ENCODE results near the gene MVB12B.

MVB12B gene

DNA sequence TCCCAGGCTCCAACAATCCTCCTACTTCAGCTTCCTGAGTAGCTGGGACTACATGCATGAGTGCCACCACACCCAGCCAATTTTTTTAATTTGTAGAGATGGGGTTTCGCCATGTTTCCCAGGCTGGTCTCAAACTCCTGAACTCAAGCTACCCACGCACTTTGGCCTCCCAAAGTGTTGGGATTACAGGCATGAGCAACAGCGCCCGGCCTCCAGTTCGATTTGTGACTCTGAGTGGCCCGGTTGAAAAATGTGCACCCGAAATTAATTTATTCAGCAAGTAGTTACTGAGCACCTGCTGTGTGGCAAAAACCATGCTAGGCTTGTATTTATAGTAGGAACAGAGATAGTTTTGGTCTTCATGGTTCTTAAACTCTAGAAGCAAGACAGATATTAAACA lies 58.3 kb downstream of the MVB12B start:
- TF ChIP-seq POLR2A (IDR thresholded peaks at IDR 0.05; ENCODE audit: low read length) = no peak
- no peak for TF ChIP-seq GATA1 (IDR thresholded peaks at IDR 0.05; ENCODE audit: low read depth, low read length)
- DNase-seq = no peak

- peak in 1 of 2 experiments; percentile 4 for DNase-seq
- TF ChIP-seq POLR2A (IDR thresholded peaks at IDR 0.05; ENCODE audit: low read length) = no peak
- no peak for TF ChIP-seq GATA1 (IDR thresholded peaks at IDR 0.05; ENCODE audit: low read depth, low read length)
Observed at GRCh38 chr9:126386088-126386487, 59.5 kb downstream of the MVB12B start.

DNA sequence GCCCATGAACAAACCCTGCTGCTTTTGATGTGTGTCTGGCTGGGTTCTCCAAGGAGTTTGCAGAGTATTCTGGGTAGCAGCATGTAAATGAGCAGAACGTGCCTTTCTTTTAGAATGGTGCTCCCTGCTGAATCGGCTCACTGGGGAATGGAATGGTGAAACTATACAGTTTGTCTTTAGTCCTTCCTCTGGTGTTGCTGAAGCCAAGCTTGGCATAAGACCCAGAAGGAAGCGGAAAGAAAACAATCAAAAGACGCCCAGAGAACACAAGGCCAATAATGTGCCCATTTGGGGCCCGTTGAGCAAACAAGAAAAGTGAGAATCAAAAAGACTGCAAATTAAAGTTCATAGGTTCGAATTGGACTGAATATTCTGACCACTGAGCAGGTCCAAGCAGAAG lies 60.1 kb downstream of the MVB12B start:
- TF ChIP-seq GATA1 (IDR thresholded peaks at IDR 0.05; ENCODE audit: low read depth, low read length) (no peak), POLR2A (IDR thresholded peaks at IDR 0.05; ENCODE audit: low read length) (no peak)
- no peak for DNase-seq

DNA sequence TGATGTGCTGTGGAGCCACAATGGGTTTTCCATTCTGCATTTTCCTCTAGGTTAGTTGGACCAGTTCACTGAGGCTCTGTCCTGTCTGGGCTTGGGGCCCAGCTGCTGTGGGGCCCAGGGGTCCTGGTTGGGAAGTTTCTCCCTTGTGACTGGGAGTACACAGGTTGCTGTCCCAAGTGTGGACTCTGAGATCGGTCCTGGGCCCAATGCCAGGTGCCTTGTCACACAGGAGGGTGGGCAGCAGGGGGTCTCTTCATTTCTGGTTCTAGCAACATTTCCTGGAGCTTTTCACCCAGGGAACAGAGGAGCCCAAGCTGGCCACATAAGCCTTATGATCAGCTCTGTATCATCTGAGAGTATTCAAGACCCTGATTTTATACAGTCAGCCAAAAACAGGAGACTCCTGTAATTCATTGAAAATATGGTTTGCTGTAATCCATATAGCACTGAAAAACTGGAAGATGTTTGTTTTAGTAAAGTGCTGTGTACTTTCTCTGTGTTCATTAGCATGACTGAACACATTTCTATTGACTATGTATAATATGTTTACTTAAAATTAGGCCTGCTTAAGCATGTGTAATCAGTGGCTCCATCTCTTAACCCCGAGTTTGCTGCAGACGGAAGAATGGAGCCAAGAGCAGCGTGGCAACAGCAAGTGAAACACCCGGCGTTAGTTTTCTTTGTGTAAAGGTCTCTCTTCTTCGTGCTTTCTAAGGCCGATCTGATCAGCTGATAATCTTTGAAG lies 62.5 kb downstream of the MVB12B start:
- no peak for DNase-seq
- no peak for TF ChIP-seq POLR2A (IDR thresholded peaks at IDR 0.05; ENCODE audit: low read length)
- no peak for TF ChIP-seq GATA1 (IDR thresholded peaks at IDR 0.05; ENCODE audit: low read depth, low read length)

DNA sequence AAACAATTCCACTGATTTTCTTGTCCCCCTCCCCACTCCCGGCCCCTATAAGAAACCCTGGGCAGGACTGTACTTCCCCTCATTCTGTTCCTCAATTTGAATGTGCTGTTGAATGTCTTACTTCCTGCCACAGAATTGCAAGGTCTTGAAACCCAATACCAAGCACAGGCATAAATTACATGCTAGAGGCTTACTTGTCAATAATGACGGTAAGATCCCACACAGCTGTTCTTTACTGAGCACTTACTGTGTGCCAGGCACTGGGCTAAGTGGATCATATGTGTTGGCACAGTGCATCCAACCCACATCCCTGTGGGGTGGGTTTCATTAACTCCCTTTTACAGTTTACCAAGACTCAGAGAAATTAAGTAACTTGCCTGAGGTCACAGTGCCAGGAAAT lies 63.4 kb downstream of the MVB12B start:
- TF ChIP-seq POLR2A (IDR thresholded peaks at IDR 0.05; ENCODE audit: low read length) = no peak
- TF ChIP-seq GATA1 (IDR thresholded peaks at IDR 0.05; ENCODE audit: low read depth, low read length) = no peak
- DNase-seq = no peak

GRCh38 chr9:126390923-126391322 lies 64.3 kb downstream of the MVB12B start:
- no peak for DNase-seq
- TF ChIP-seq GATA1 (IDR thresholded peaks at IDR 0.05; ENCODE audit: low read depth, low read length) = no peak
- no peak for TF ChIP-seq POLR2A (IDR thresholded peaks at IDR 0.05; ENCODE audit: low read length)

DNA sequence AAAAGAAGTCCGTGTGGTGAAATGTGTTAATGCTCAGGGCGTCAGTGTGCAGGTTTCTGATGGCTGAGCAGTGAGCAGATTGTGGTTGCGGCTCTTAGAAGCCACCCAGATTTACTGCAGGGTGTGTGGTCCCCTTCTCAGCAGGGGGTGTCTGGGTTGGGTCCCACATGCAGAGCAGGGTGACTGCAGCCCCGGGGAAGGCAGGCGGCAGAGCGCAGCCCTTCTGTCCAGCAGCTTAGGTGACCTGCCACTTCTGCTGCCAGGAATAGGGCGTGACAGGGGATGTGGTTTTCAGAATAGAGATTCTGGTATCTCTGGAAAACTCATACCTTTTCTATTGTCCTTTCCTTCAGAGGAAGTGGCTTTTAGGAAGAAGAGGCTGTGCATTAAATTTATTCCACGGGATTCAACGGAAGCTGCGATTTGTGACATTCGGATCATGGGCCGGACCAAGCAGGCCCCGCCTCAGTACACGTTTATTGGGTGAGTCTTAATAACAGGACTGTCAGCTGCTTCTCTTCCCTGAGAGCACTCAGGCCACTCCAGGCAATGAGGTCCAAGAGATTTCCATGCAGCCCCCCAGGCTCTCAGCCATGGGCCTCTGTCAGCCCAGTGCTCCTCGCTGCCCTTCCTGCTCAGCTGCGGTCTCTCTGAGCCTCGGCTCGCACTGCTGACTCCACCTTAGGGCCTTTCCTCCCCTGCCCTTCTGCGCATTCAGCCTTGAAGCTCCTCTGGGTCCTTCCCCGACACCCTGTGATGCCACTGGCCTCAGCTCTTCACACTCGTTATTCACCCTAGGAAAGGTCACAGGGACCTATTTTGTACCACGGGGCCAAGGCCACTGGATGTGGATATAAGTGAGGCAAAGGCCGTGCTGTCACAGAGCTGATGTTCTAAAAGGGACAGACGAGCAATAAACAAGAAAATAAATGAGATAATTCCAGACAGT lies 65.4 kb downstream of the MVB12B start:
- TF ChIP-seq GATA1 (IDR thresholded peaks at IDR 0.05; ENCODE audit: low read depth, low read length) = no peak
- TF ChIP-seq POLR2A (IDR thresholded peaks at IDR 0.05; ENCODE audit: low read length) = no peak

GRCh38 chr9:126392662-126393371 lies 66.2 kb downstream of the MVB12B start:
- TF ChIP-seq GATA1 (IDR thresholded peaks at IDR 0.05; ENCODE audit: low read depth, low read length) (no peak), POLR2A (IDR thresholded peaks at IDR 0.05; ENCODE audit: low read length) (no peak)
- no peak for DNase-seq

More for the DNA sequence above, 65.4 kb downstream of the MVB12B start:
- no peak for DNase-seq

DNA sequence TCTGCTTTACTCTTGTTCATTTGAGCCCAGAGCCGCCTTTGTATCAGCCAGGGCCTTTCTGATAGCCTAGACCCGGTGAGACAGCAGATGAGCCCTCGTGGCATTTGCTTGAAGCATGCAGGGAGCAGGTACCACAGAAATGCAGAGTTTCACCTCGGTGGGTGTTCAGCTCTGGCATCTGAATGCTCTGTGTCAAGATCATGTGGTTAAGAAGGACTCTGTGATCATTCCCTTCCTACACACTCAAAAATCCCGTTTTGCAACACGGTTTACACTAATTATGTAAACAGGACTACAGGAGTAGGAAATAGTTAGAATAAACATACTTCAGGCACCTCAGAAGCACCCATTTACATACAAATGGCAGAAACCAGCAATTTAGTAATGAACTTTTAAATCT lies 67.2 kb downstream of the MVB12B start:
- TF ChIP-seq POLR2A (IDR thresholded peaks at IDR 0.05; ENCODE audit: low read length) (no peak), GATA1 (IDR thresholded peaks at IDR 0.05; ENCODE audit: low read depth, low read length) (no peak)

DNA sequence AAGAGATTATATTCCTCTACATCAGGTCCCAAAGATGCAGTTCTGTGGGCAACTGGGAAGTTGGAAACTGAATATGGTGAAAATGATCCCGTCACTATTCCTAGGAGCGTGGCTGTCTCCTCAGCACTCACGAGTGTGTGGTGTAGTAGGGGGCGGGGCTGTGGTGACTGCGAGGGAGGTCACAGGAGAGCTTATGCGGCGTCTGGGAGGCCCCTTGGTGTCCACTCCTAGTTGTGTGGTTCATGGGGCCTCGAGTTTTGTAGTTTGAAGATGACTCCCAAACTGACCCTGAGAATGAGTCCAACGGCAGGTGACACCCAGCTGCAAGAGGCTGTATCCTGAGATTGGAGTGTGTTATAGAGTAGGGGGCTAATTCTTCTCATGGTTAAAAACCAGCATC lies 68.2 kb downstream of the MVB12B start:
- TF ChIP-seq POLR2A (IDR thresholded peaks at IDR 0.05; ENCODE audit: low read length) = no peak
- DNase-seq = no peak

More for the DNA sequence above, 67.2 kb downstream of the MVB12B start:
- no peak for DNase-seq

GRCh38 chr9:126395439-126396212 lies 69.0 kb downstream of the MVB12B start:
- DNase-seq = no peak
- TF ChIP-seq GATA1 (IDR thresholded peaks at IDR 0.05; ENCODE audit: low read depth, low read length) (no peak), POLR2A (IDR thresholded peaks at IDR 0.05; ENCODE audit: low read length) (no peak)

GRCh38 chr9:126397056-126397455 lies 70.4 kb downstream of the MVB12B start:
- no peak for DNase-seq
- TF ChIP-seq POLR2A (IDR thresholded peaks at IDR 0.05; ENCODE audit: low read length) (no peak), GATA1 (IDR thresholded peaks at IDR 0.05; ENCODE audit: low read depth, low read length) (no peak)

- DNase-seq = peak; percentile 47 to 72
- TF ChIP-seq POLR2A (IDR thresholded peaks at IDR 0.05; ENCODE audit: low read length) = no peak
- no peak for TF ChIP-seq GATA1 (IDR thresholded peaks at IDR 0.05; ENCODE audit: low read depth, low read length)
Observed at GRCh38 chr9:126398403-126399058, 71.9 kb downstream of the MVB12B start.

Measured in erythroblast (primary cell).